SK-N-SH (cell line): Measurements from ENCODE around the gene TACO1. TPM values are rescaled to one million over a fixed set of nuclear protein-coding genes. Genes with fewer than 3 reads are reported as not detected.

ENCODE experiments used
- CTCF ChIA-PET: fragments of 300-600, 350-600 bp; formaldehyde crosslinking; extraction: SDS; loops from one replicate; lab custom pipeline; 2021; lab: Yijun Ruan, JAX
- POLR2A ChIA-PET: fragments of 350-600 bp; sonication (Branson Sonifier 250); formaldehyde crosslinking; extraction: SDS; loops from one replicate; lab custom pipeline; 2020; ENCODE audit warnings: antibody characterized with exemption, inconsistent platforms; lab: Yijun Ruan, JAX
- DNase-seq: peaks from one replicate; pipeline ENCODE4 v3.0.0; 2012
- H2AFZ ChIP-seq: fragments of 200-600 bp; sonication (generic); 2 replicates; pipeline ENCODE4 v1.8.1; 2016; ENCODE audit warnings: antibody characterized with exemption, mild to moderate bottlenecking, low read depth
- H3F3A ChIP-seq: fragments of 200-600 bp; sonication (generic); replicated peaks from 2 replicates; pipeline ENCODE3; 2016; ENCODE audit warnings: antibody characterized with exemption, mild to moderate bottlenecking; ENCODE audit not compliant: insufficient read depth
- H3K27ac ChIP-seq, 2 experiments: fragments of 200-500 bp in 1 of 2; fragments of 200-600 bp in 1 of 2; sonication (Bioruptor generic) in 1 of 2; sonication (generic), shearing (Covaris generic) in 1 of 2; 2 replicates each; pipeline versions ENCODE4 v1.5.1 to v1.6.1; 2014 to 2016; ENCODE audit warnings: low read depth in 2 of 2, inconsistent platforms in 1 of 2, low read length in 1 of 2, mild to moderate bottlenecking in 1 of 2, mixed read lengths in 1 of 2
- H3K27me3 ChIP-seq: fragments of 200-600 bp; sonication (generic), shearing (Covaris generic); 2 replicates; pipeline ENCODE4 v1.6.1; 2016; ENCODE audit warnings: mixed run types; ENCODE audit not compliant: insufficient read depth
- H3K36me3 ChIP-seq, 2 experiments: fragments of 200-500 bp in 1 of 2; fragments of 200-600 bp in 1 of 2; sonication (Bioruptor generic) in 1 of 2; sonication (generic) in 1 of 2; replicated peaks in 1 of 2; 2 replicates each; pipeline versions ENCODE3 to v1.5.1; 2014 to 2016; ENCODE audit warnings: low read length in 1 of 2, mild to moderate bottlenecking in 1 of 2; ENCODE audit not compliant: insufficient read depth in 2 of 2, control insufficient read depth in 1 of 2
- H3K4me1 ChIP-seq, 2 experiments: fragments of 200-500 bp in 1 of 2; fragments of 200-600 bp in 1 of 2; sonication (Bioruptor generic) in 1 of 2; sonication (generic), shearing (Covaris generic) in 1 of 2; 2 replicates each; pipeline versions ENCODE4 v1.5.1 to v1.6.1; 2014 to 2016; ENCODE audit warnings: low read depth in 1 of 2, low read length in 1 of 2, mixed run types in 1 of 2; ENCODE audit not compliant: insufficient read depth in 2 of 2, control insufficient read depth in 1 of 2
- H3K4me2 ChIP-seq: fragments of 200-600 bp; sonication (generic), shearing (Covaris generic); 2 replicates; pipeline ENCODE4 v1.6.1; 2017; ENCODE audit warnings: mixed run types
- H3K4me3 ChIP-seq, 2 experiments: fragments of 200-500 bp in 1 of 2; fragments of 200-600 bp in 1 of 2; sonication (Bioruptor generic) in 1 of 2; sonication (generic), shearing (Covaris generic) in 1 of 2; 2 replicates each; pipeline versions ENCODE4 v1.5.1 to v1.8.1; 2014 to 2016; ENCODE audit warnings: low read depth in 2 of 2, inconsistent platforms in 1 of 2, low read length in 1 of 2, mild to moderate bottlenecking in 1 of 2, mixed read lengths in 1 of 2, moderate library complexity in 1 of 2
- H3K79me2 ChIP-seq: fragments of 200-600 bp; sonication (generic); 2 replicates; pipeline ENCODE4 v1.8.1; 2017; ENCODE audit warnings: mild to moderate bottlenecking; ENCODE audit not compliant: insufficient read depth
- H3K9ac ChIP-seq: fragments of 200-600 bp; sonication (generic); 2 replicates; pipeline ENCODE4 v1.6.1; 2017; ENCODE audit warnings: mixed run types
- H3K9me2 ChIP-seq: fragments of 200-600 bp; sonication (generic); 2 replicates; pipeline ENCODE4 v1.6.1; 2017; ENCODE audit warnings: mixed run types
- H3K9me3 ChIP-seq: fragments of 200-600 bp; sonication (generic); 2 replicates; pipeline ENCODE4 v1.6.1; 2017; ENCODE audit warnings: mixed run types, mild to moderate bottlenecking, moderate library complexity
- H4K20me1 ChIP-seq: fragments of 200-600 bp; sonication (generic); 2 replicates; pipeline ENCODE4 v1.6.1; 2017; ENCODE audit warnings: mild to moderate bottlenecking, mixed run types; ENCODE audit not compliant: insufficient read depth
- EZH2phosphoT487 ChIP-seq: fragments of 200-600 bp; sonication (generic); IDR thresholded peaks from 2 replicates; pipeline ENCODE4 v1.6.1; 2017; ENCODE audit warnings: low read depth, mixed run types, mild to moderate bottlenecking, antibody characterized with exemption, moderate library complexity, borderline replicate concordance
- GABPA ChIP-seq: IDR thresholded peaks from 2 replicates; pipeline ENCODE4 v1.4.0; 2012; ENCODE audit warnings: low read depth, mild to moderate bottlenecking
- GATA2 ChIP-seq: sonication (generic); formaldehyde crosslinking; IDR thresholded peaks from 2 replicates; pipeline ENCODE4 v1.5.0; 2020; ENCODE audit warnings: mild to moderate bottlenecking, missing genetic modification reagents
- MEF2A ChIP-seq: IDR thresholded peaks from 2 replicates; pipeline ENCODE4 v1.4.0; 2012; ENCODE audit warnings: low read depth, borderline replicate concordance
- MXI1 ChIP-seq: IDR thresholded peaks from 2 replicates; pipeline ENCODE4 v1.6.1; 2012; ENCODE audit warnings: mild to moderate bottlenecking, low read depth, low read length, improper control_type of control experiment
- NFIC ChIP-seq: IDR thresholded peaks from 2 replicates; pipeline ENCODE4 v1.4.0; 2012; ENCODE audit warnings: borderline replicate concordance
- POLR2AphosphoS5 ChIP-seq: IDR thresholded peaks from 2 replicates; pipeline ENCODE4 v1.6.1; 2012; ENCODE audit warnings: low read depth, low read length
- RFX5 ChIP-seq: IDR thresholded peaks from 2 replicates; pipeline ENCODE4 v1.6.1; 2012; ENCODE audit warnings: mild to moderate bottlenecking, improper control_type of control experiment, low read length
- SIN3A ChIP-seq: IDR thresholded peaks from 2 replicates; pipeline ENCODE4 v1.6.1; 2012; ENCODE audit warnings: low read depth, mild to moderate bottlenecking, low read length, moderate library complexity, borderline replicate concordance
- SMC3 ChIP-seq: IDR thresholded peaks from 2 replicates; pipeline ENCODE4 v1.6.1; 2012; ENCODE audit warnings: low read depth, low read length, improper control_type of control experiment
- TEAD4 ChIP-seq: IDR thresholded peaks from 2 replicates; pipeline ENCODE4 v1.4.0; 2012; ENCODE audit warnings: mild to moderate bottlenecking, borderline replicate concordance; ENCODE audit not compliant: insufficient read depth
- WGBS: methylation state at CpG from one replicate; pipeline ENCODE4 v1.1.6; 2017; ENCODE audit warnings: low lambda C conversion rate; 5-methylcytosine and 5-hydroxymethylcytosine counted together
- polyA plus RNA-seq, 3 experiments: library from polyadenylated mRNA; depleted of rRNA; stranded (reverse); fragments of >200 nt; gene quantifications; 2 replicates each; pipeline ENCODE4 v1.2.3, GENCODE V29; 2012
- TF ChIP-seq, protein P1 (sequence below): fragments of 150-350 bp; IDR thresholded peaks from 2 replicates; pipeline ENCODE4 v1.6.1; 2017; ENCODE audit warnings: antibody characterized with exemption, low read length, low read depth, borderline replicate concordance
- TF ChIP-seq, protein P2 (sequence below): IDR thresholded peaks from 2 replicates; pipeline ENCODE4; 2012
- TF ChIP-seq, protein P3 (sequence below): IDR thresholded peaks from 2 replicates; pipeline ENCODE4 v1.6.1; 2012; ENCODE audit warnings: mild to moderate bottlenecking, low read depth, low read length, moderate library complexity
- TF ChIP-seq, protein P4 (sequence below): IDR thresholded peaks from 2 replicates; pipeline ENCODE4 v1.4.0; 2012; ENCODE audit warnings: low read depth, borderline replicate concordance
- TF ChIP-seq, protein P5 (sequence below): fragments of 150-350 bp; IDR thresholded peaks from 2 replicates; pipeline ENCODE4 v1.6.1; 2016; ENCODE audit warnings: mild to moderate bottlenecking, low read depth, low read length

Gene TACO1
- polyA plus RNA-seq, 1 of the 3 experiments (the other 2 are of a cell fraction) = 37.9 TPM

DNA sequence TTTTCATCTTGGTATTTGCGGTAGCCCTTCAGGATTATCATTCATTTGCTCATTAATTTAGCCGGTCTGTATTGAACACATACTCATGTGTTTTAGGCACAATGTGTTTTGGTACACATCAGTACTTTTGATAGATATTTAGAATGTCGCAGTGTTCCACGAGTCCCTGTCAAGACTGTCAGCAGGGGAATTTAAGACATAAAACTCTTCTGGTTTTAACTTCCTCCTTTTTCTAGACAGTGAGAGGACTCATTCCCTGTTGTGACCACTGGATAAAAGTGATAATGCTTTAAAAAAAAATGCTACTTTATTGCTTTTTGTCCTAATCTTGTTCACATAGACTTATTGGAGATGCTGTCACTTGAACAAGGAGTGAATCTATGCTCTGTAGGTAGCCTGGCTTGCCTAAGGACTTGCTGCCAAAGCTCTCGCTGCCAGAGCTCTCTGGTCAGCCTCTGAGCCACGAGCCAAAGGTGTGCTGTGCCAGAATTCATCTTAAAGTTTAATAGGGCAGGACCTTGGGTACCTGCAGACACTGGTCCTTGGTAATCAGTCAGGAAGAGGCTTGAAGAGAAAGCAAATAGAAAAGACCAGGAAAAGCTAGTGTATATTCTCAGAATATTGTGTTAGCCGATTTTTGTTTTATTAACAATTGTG is 45.1 kb upstream of the TACO1 start (continued):
- TF ChIP-seq EZH2phosphoT487 (no peak), MXI1 (no peak)
- TF ChIP-seq, protein P1, sequence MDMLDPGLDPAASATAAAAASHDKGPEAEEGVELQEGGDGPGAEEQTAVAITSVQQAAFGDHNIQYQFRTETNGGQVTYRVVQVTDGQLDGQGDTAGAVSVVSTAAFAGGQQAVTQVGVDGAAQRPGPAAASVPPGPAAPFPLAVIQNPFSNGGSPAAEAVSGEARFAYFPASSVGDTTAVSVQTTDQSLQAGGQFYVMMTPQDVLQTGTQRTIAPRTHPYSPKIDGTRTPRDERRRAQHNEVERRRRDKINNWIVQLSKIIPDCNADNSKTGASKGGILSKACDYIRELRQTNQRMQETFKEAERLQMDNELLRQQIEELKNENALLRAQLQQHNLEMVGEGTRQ = no peak
- TF ChIP-seq, protein P2, sequence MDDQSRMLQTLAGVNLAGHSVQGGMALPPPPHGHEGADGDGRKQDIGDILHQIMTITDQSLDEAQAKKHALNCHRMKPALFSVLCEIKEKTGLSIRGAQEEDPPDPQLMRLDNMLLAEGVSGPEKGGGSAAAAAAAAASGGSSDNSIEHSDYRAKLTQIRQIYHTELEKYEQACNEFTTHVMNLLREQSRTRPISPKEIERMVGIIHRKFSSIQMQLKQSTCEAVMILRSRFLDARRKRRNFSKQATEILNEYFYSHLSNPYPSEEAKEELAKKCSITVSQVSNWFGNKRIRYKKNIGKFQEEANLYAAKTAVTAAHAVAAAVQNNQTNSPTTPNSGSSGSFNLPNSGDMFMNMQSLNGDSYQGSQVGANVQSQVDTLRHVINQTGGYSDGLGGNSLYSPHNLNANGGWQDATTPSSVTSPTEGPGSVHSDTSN = no peak

GRCh38 chr17:63557416-63557815 is 43.3 kb upstream of the TACO1 start:
- H3K27ac ChIP-seq = no peak overlapping the region
- TF ChIP-seq NFIC (no peak), TEAD4 (no peak), POLR2AphosphoS5 (no peak), SMC3 (no peak), GABPA (no peak), GATA2 (no peak), MEF2A (no peak), SIN3A (no peak), RFX5 (no peak)
- TF ChIP-seq, protein P1 = no peak
- TF ChIP-seq, protein P3, sequence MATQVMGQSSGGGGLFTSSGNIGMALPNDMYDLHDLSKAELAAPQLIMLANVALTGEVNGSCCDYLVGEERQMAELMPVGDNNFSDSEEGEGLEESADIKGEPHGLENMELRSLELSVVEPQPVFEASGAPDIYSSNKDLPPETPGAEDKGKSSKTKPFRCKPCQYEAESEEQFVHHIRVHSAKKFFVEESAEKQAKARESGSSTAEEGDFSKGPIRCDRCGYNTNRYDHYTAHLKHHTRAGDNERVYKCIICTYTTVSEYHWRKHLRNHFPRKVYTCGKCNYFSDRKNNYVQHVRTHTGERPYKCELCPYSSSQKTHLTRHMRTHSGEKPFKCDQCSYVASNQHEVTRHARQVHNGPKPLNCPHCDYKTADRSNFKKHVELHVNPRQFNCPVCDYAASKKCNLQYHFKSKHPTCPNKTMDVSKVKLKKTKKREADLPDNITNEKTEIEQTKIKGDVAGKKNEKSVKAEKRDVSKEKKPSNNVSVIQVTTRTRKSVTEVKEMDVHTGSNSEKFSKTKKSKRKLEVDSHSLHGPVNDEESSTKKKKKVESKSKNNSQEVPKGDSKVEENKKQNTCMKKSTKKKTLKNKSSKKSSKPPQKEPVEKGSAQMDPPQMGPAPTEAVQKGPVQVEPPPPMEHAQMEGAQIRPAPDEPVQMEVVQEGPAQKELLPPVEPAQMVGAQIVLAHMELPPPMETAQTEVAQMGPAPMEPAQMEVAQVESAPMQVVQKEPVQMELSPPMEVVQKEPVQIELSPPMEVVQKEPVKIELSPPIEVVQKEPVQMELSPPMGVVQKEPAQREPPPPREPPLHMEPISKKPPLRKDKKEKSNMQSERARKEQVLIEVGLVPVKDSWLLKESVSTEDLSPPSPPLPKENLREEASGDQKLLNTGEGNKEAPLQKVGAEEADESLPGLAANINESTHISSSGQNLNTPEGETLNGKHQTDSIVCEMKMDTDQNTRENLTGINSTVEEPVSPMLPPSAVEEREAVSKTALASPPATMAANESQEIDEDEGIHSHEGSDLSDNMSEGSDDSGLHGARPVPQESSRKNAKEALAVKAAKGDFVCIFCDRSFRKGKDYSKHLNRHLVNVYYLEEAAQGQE = no peak
- TF ChIP-seq, protein P4, sequence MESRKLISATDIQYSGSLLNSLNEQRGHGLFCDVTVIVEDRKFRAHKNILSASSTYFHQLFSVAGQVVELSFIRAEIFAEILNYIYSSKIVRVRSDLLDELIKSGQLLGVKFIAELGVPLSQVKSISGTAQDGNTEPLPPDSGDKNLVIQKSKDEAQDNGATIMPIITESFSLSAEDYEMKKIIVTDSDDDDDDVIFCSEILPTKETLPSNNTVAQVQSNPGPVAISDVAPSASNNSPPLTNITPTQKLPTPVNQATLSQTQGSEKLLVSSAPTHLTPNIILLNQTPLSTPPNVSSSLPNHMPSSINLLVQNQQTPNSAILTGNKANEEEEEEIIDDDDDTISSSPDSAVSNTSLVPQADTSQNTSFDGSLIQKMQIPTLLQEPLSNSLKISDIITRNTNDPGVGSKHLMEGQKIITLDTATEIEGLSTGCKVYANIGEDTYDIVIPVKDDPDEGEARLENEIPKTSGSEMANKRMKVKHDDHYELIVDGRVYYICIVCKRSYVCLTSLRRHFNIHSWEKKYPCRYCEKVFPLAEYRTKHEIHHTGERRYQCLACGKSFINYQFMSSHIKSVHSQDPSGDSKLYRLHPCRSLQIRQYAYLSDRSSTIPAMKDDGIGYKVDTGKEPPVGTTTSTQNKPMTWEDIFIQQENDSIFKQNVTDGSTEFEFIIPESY = no peak
- TF ChIP-seq, protein P5, sequence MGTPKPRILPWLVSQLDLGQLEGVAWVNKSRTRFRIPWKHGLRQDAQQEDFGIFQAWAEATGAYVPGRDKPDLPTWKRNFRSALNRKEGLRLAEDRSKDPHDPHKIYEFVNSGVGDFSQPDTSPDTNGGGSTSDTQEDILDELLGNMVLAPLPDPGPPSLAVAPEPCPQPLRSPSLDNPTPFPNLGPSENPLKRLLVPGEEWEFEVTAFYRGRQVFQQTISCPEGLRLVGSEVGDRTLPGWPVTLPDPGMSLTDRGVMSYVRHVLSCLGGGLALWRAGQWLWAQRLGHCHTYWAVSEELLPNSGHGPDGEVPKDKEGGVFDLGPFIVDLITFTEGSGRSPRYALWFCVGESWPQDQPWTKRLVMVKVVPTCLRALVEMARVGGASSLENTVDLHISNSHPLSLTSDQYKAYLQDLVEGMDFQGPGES = no peak
- TF ChIP-seq, all 33 proteins: peak for 0
- Histone ChIP-seq H3K4me1 (peaks cover 9 to 18% of the 10 kb centered on the region in 2 experiments; a peak in 2 of 4 replicates), H4K20me1 (peaks cover 96% of the 10 kb centered on the region), H2AFZ (no peak overlapping the region), H3K9me3 (no peaks in the 10 kb centered on the region), H3K79me2 (peaks cover 98% of the 10 kb centered on the region), H3K27me3 (no peaks in the 10 kb centered on the region), H3K4me2 (no peak overlapping the region), H3K4me3 (no peak overlapping the region), H3K9ac (no peak overlapping the region), H3F3A (peaks cover 11% of the 10 kb centered on the region), H3K36me3 (peaks cover 7 to 29% of the 10 kb centered on the region in 2 experiments), H3K9me2 (no peaks in the 10 kb centered on the region)
- DNase-seq = no peak
- ChIA-PET POLR2A (no interaction called here), CTCF (interaction anchor here (0.9 to 1.5 kb wide), 2 partner anchors 55 to 125 kb away, joined by 4 read pairs; no protein-coding TSS in a partner anchor)
- WGBS = 97% methylated on average over 2 of the region's 2 CpGs
